Fibroblast of villous mesenchyme (primary cell): Measurements from ENCODE around the gene SATL1. TPM values are rescaled to one million over a fixed set of nuclear protein-coding genes. Genes with fewer than 3 reads are reported as not detected.
A peak's percentile ranks its signal among the peaks of the same experiment; 100 is the strongest.
"Not testable (repeated sequence)": the region's sequence is repeated elsewhere in the genome, so short reads cannot be mapped to it uniquely, and the experiment has no call there.

ENCODE experiments used
- DNase-seq: peaks from one replicate; pipeline ENCODE4 v3.0.0-alpha.2; 2010; ENCODE audit warnings: low read depth
- H3K4me3 ChIP-seq: 2 replicates; pipeline ENCODE4 v1.5.1; 2011; ENCODE audit warnings: low read depth, mild to moderate bottlenecking, low read length
- total RNA-seq: library from RNA; depleted of rRNA; stranded (reverse); fragments of >200 nt; gene quantifications from 2 replicates; pipeline ENCODE4 v1.2.3, GENCODE V29; 2012
- TF ChIP-seq, protein P1 (sequence below): IDR thresholded peaks from 2 replicates; pipeline ENCODE4 v1.5.1; 2012; ENCODE audit warnings: low read depth, mild to moderate bottlenecking, low read length; ENCODE audit not compliant: insufficient read depth

Gene SATL1
- total RNA-seq, 1 donor, result not detected

DNA sequence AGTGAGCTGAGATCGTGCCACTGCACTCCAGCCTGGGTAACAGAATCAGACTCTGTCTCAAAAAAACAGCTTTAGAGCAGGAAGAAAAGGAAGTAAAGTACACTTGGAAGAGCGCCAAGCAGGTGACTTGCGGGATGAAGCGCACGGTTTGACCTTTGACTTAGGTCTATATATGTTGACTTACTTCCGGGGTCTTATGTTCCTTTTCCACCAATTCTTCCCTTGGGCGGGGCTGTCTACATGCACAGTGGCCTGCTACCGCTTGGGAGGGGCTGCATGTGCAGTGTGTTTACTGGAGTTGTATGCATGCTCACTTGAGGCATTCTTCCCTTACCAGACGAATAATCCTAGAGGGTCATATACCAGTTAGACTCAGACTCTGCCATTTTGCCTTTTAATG is 131.3 kb downstream of the SATL1 start:
- no peak for DNase-seq
- TF ChIP-seq, protein P1, sequence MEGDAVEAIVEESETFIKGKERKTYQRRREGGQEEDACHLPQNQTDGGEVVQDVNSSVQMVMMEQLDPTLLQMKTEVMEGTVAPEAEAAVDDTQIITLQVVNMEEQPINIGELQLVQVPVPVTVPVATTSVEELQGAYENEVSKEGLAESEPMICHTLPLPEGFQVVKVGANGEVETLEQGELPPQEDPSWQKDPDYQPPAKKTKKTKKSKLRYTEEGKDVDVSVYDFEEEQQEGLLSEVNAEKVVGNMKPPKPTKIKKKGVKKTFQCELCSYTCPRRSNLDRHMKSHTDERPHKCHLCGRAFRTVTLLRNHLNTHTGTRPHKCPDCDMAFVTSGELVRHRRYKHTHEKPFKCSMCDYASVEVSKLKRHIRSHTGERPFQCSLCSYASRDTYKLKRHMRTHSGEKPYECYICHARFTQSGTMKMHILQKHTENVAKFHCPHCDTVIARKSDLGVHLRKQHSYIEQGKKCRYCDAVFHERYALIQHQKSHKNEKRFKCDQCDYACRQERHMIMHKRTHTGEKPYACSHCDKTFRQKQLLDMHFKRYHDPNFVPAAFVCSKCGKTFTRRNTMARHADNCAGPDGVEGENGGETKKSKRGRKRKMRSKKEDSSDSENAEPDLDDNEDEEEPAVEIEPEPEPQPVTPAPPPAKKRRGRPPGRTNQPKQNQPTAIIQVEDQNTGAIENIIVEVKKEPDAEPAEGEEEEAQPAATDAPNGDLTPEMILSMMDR, result no peak
- H3K4me3 ChIP-seq, result no peak overlapping the region

DNA sequence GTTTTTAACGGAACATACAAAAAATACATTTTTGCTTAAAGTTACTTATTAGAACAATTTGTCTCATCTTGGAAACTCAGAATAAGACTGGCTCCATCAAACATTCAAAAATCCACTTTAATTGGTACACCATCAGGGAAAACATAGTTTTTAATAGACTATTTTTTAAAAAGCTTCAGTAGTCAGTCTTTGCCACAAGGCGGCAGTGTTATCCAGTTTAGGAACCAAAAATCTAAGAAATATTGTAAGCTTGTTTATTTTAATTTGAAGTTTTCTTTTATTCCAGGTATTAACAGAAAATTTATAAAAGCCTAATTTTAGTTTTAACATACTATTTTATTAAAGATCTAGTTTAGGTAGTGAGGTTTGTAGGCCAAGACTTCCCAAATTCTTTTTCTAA is 132.2 kb downstream of the SATL1 start:
- TF ChIP-seq, protein P1, result peak; percentile 61
- peak; percentile 16 for DNase-seq
- no peak overlapping the region for H3K4me3 ChIP-seq

DNA sequence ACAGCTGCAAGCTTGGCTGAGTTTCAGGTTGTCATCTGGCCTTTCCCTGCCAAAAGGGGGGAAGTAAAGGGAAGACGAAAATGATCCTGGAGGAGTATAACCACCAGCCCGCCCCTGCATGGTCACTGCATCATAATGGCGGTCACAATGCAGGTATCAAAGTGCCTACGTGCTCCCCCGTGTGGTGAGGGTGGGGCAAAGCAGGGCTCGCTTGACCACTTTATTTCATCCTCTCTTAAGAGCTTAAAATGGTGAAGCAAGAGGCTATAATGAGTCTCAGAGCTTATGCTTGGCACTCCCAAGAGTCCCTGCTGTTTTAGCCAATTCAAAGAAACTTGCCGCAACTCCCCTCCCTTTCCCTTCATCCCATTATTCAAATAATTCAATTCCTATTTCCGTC is 134.3 kb downstream of the SATL1 start:
- DNase-seq, result no peak
- no peak overlapping the region for H3K4me3 ChIP-seq
- TF ChIP-seq, protein P1, result peak; percentile 34

DNA sequence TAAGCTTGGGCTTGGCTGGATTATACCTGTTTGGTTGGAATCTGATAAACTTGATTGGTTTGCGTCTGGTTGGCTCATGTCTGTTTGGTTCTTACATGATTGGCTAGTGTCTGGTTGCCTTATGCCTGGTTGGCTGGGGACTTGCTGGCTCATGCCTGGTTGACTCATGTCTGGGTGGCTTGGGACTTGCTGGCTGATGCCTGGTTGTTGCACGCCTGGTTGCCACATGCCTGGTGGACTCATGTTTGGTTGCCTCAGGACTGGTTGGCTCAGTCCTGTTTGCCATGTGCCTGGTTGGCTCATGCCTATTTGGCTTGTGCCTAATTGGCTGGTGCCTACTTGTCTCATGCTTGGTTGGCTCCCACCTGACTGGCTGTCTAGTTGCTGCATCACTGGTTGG is 135.4 kb downstream of the SATL1 start:
- TF ChIP-seq, protein P1, result no peak
- no peak for DNase-seq
- no peak overlapping the region for H3K4me3 ChIP-seq

DNA sequence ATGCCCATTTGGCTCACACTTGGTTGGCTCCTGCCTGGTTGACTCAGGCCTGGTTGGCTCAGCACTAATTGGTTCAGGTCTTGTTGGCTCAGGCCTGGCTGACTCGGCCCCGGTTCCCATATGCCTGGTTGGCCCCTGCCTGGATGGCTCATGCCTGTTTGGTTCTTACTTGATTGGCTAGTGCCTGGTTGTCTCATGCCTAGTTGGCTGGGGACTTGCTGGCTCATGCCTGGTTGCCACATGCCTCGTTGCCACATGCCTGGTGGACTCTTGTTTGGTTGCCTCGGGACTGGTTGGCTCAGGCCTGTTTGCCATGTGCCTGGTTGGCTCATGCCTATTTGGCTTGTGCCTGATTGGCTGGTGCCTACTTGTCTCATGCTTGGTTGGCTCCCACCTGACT is 136.2 kb downstream of the SATL1 start:
- TF ChIP-seq, protein P1, result no peak
- no peak for DNase-seq
- H3K4me3 ChIP-seq, result no peak overlapping the region

DNA sequence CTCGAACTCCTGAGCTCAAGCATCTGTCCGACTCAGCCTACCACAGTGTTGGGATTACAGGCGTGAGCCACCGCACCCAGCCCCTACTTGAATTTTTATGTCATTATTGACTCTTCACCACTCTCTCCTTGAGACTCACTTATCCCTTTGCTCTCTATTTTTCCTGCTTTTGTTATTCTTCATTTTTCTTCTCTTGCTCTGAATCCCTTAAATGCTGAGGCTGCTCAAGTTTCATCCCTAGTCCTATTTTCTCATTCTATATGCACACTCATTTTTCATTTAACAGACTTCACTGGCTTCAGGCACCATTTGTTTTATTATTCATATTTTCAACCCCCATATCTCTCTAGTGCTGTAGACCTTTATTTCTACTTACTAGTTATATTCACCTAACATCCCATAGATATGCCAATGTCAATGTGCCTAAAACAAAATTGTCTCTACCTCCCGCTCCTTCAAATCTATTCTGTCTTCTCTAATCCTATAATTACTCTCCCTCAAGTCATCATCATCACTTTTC is 154.2 kb downstream of the SATL1 start:
- TF ChIP-seq, protein P1, result no peak
- no peak for DNase-seq
- H3K4me3 ChIP-seq, result no peak overlapping the region

DNA sequence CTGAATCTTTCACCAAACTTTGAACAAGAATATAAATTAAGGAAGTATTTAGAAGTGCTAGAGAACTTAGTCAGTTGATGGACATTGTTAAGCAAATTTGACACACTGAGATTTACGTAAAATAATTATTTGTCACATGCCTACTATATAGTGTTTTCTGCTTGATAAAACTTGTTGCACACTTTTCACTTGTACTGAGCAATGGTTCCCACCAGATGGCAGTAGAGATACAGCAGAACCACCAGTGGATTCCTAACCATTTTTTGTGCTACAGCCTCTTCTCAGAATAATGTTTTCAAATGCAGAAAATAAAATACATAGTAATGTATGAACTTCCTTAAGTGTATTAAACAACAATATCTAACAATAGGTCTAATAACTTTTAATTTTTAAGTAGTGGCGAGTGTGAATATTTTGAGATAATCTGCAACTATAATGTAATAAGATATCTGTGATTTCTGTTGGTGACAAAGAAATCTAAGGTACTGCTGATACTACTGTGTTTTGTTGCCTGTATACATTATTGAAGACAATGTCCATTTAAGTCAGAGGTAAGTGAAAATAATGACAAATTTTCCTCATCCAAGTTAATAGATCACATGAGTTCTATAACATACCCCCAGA is 158.7 kb downstream of the SATL1 start:
- peak; percentile 42 for DNase-seq
- TF ChIP-seq, protein P1, result peak; percentile 78
- H3K4me3 ChIP-seq, result no peak overlapping the region

DNA sequence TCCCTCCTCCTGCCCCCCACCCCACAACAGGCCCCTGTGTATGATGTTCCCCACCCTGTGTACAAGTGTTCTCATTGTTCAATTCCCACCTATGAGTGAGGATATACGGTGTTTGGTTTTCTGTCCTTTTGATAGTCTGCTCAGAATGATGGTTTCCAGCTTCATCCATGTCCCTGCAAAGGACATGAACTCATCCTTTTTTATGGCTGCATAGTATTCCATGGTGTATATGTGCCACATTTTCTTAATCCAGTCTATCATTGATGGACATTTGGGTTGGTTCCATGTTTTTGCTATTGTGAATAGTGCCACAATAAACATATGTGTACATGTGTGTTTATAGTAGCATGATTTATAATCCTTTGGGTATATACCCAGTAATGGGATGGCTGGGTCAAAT is 166.3 kb downstream of the SATL1 start:
- H3K4me3 ChIP-seq, result not testable (repeated sequence)

More for the DNA sequence above, 166.3 kb downstream of the SATL1 start:
- not testable (repeated sequence) for DNase-seq
